ENCODE measurements around the gene FCGR3B. TPM values are rescaled to one million over a fixed set of nuclear protein-coding genes. Genes with fewer than 3 reads are reported as not detected.
"Not testable (repeated sequence)": the region's sequence is repeated elsewhere in the genome, so short reads cannot be mapped to it uniquely, and the experiment has no call there.

The FCGR3B gene
- total RNA-seq: 14.3 TPM

DNA sequence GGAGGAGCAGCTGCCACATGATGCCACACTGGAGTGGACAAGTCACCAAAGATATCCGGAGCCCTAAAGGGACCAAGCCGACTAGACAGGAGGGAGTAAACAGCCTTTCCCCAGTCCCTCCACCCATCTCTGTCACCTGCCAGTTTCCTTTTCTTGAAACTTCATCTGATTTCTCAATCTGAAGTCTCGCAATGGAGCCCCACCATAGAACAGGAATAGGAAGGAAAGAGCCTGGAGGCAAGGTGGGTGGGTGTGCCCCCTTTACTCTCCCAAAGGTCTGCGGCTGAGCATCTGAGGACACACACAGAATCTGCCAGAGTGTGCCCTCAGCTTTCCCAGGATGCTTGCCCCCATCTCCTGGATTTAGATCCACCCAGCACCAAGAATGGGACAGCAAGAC, at the start of gene FCGR3B:
Gene FCGR3B, minus strand, starts transcription at position 101 of the 400 bp plus-strand sequence. Its CDS starts 82 bp downstream, at position 19.
- no peak for DNase-seq

DNA sequence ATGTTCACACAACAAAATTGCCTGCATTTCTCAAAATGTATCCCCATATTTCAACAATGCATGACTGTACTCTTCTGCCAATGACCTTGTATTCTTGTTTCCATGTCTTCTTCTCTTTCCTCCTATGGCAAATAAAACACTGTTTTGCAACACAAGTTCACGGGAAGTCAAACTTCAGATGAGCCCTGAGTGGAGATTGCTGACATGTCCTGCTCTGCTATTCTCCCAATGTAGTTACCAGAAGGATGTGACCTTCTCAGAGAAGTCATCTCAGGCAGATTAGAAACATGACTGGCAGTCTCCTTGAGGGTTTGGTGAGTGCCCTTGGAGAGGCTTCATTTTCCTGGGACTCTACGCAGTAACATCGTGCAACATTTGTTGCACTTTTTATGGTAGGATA, 47.5 kb upstream of the FCGR3B start:
- DNase-seq: no peak

DNA sequence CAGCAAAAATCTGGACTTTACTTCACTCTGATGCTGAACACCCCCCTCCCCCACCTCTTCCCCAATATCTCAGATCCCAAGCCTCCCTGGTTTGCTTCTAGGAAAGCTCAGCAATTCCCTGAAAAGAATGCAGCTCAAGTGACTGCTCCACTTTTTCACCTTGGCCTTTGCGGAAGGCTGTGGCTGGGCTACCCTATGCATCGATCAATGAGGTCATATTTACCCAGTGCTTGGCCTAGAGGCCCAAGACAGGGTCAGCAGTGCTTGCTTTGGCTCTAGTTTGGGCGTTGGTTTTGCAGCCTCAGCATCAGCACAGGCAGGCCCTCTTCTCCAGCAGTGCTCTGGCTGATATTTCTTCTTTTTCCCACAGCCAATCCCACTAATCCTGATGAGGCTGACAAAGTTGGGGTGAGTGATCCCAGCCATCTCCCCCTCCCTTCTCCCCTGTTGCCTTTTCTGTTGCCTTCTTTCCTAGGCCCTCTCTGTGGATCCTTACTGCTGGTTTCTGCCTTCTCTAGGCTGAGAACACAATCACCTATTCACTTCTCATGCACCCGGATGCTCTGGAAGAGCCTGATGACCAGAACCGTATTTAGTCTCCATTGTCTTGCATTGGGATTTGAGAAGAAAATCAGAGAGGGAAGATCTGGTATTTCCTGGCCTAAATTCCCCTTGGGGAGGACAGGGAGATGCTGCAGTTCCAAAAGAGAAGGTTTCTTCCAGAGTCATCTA, 46.1 kb upstream of the FCGR3B start:
- DNase-seq: no peak

DNA sequence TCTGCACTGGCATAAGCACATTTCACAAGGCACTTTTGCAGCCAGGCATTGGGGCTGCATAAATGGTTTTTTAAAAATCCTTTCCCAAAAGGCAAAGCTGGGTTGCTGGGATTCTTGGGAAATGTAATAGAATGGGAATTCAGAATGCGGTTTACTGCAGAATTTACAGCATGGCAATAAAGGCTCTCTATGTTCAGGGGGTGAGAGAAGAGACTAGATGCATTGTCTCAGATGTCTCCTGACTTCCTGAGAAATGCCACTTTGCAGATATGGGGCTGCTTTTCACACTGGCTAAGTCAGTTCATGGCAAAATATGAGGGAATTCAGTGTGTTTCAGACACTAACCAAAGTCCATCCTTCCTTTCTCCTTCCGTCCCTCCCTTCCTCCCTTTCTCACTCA, 45.5 kb upstream of the FCGR3B start:
- DNase-seq: no peak

DNA sequence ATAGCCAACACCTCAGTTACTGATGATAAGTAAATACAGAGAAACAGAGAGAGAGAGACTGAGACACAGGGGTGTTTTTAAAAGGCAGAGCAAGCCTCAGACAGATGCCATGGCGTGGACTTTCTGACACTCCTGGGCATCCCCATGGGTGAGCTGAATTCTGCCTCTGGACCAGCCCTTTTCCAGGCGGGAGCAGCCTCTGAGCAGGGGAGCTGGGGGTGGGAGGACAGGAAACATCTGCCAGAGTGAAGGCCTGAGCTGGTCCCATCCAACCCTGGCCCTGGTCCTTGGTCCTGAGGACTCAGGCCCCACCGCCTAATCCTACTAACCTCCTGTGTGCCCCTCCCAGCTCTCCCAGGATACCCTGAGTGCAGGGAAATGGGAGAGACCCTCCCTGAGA, 43.9 kb upstream of the FCGR3B start:
- not testable (repeated sequence) for DNase-seq

DNA sequence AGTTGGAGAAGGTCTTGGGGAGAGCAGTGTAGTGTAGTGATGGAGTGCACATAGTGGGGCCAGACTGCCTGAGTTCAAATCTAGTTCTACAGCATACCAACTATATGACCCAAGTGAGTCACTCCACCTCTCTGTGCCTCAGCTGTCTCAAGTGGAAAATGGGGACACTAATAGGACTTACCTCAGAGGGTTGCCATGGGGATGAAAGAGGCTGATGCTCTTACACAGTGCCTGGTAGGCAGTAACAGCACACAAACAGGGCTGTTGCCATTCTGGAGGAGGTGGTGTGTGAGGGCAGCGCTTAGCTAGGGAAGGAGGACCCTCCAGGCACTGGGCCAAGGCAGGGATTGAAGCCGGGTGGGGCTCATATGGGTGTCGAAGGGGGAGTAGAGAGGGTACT, 43.5 kb upstream of the FCGR3B start:
- not testable (repeated sequence) for DNase-seq

DNA sequence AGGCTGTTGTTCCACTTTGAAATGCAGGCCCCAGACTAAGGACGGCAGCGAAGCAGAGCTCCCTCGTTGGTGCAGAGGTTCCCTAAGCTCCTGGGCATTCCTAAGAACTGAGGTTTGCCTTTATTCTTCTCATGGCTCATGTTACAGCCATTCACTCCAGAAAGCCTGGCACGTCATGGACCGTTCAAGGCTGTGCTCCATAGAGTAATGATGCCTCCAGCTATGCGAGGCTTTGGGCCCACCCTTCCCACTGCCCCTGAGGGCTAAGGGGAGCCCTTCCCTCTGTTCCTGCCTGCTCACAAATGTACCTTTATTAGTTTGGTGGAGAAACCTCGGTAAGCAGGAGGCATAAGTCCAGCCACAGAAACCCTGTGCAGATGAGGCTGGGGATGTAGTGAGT, 42.5 kb upstream of the FCGR3B start:
- not testable (repeated sequence) for DNase-seq

DNA sequence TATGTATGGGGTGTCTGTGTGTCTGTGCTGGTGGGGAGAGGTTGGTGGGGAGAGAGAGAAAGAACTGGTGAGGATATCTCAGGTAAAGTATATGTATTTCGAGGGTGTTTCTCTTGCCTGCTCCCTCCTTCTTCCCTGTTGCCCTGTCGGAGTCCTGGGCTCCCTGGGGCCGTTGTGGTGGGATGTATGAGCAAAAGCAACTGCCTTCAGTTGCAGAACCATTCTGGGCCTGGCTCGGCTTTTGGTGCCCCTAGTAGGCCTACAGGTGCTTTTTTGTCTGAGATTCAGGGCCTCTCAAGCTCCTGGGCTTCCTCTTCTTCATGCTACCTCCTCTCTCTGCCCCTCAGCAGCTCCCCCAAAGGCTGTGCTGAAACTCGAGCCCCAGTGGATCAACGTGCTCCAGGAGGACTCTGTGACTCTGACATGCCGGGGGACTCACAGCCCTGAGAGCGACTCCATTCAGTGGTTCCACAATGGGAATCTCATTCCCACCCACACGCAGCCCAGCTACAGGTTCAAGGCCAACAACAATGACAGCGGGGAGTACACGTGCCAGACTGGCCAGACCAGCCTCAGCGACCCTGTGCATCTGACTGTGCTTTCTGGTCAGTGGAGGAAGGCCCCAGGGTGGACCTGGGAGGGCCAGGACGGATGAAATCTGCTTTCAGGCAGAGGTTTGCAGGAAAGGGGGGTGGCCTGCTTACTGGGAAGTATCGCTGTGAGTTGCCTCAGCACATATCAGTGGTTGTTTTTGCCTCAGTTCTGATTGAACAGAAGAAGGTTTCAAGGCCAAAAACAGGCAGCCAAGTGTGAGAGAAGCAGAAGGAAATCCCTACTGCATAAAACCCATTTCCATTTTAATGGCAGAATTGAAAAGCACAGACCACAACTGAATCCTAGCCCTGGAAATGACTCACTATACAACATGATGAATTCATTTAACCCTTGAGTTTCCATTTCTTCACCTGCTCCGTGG, 40.4 kb upstream of the FCGR3B start:
- not testable (repeated sequence) for DNase-seq

DNA sequence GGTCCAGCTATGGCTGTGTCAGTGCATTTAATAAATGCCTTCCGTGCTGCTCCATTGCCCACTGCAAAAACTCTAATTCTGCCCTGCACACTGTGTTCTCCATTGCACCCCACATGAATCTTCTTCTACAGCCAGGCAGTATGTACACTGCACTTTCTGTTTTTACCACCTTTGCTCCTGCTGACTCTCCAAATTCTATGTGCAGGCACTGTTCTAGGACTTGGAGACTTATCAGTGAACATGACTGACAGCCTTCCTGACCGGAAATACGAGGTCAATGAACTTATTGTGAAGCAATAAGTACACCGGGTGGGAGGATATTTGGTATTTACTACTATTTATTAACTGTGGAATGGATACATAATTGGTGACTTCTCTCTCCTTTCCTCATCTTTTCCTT, 33.7 kb upstream of the FCGR3B start:
- DNase-seq: not testable (repeated sequence)

DNA sequence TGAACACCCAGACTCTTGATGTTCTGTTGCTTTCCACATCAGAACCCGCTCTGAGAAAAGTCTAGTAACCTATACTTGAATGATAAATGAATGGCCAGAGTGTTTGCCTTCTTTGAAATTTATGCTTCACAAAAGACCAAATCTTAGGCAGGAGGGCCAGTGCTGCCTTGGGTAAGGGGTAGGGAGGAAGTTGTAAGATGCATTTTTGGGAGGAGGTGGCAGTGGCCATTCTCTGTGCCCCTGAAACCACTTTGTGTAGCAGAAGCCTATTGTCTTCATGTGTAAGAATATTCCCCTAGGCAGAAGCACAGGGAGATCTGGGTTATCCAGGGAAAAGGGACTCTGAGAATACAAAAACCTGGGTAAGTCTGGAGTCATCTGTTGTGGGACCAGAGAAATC, 32.6 kb upstream of the FCGR3B start:
- DNase-seq: not testable (repeated sequence)

DNA sequence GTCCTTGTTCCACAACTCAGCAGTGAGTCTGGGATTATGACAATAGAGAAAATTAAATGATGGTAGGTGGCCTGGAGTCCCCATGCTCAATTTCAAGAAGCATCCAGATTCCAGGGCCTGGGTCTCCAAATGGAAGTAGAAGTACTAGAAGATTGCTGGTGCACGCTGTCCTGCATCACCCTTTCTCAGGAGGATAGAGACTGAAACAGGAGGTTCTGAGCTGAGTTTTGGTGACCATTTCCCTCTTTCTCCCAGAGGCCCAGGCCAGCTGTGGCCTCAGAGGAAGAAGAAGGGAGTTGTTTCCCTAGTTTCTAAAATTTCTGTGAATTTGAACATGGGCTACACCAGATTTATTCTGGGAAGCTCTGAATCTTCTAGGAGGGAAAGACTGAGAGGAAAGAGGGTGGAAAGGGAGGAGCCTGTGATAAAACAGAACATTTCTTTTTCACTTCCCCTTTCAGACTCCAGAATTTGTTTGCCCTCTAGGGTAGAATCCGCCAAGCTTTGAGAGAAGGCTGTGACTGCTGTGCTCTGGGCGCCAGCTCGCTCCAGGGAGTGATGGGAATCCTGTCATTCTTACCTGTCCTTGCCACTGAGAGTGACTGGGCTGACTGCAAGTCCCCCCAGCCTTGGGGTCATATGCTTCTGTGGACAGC, 31.8 kb upstream of the FCGR3B start, which contains the start of gene FCGR2B:
Gene FCGR2B, plus strand, starts transcription at position 460 of the 656 bp plus-strand sequence. Its CDS starts 99 bp downstream, at position 559.
- not testable (repeated sequence) for DNase-seq

DNA sequence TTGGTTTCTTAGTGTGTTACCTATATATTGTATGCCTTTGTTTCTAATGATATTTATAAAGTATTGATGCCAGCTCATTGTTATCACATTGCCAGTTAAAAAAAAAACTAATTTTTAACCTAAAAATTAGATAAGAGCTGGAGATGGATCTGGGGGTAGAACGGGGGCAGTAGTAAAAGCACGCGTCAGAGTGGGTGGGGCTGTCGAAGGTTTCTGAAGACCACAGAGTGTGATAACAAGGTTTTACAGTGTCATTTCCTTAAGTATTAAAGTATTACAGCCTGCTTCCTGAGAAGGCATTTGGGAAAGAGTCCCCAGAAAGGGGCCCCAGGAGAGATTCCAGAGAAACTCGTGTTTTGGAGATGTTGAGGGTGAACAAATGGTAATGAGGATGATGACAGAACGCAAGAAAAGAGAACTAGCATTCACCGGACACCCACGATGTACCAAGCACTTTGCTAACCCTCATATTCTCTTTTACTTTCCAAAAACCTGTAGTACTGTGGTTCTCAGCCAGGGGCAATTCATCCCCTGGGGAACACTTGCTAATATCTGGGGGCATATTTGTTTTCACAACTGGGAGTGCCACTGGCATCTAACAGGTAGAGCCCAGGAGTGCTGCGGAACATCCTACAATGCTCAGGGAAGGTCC, 30.8 kb upstream of the FCGR3B start:
- DNase-seq: not testable (repeated sequence)

DNA sequence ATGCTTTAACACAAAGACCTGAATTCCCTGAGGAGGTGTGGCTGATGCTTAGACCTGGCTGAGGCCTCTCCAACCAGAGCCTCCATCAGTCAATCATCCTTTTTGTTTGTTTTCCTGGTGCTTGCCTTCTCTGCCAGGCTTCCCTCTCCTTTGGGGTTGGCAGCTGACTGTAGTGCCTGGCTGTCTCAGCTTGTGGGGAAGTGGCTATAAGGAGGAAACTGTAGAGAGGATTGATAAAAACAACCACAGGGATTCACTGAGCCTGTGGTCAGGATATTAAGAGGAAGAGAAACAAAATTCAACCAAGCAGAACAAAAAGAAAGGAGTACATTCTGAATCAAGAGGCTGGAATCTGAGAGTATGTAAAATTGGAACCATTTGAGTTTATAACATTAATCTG, 27.5 kb upstream of the FCGR3B start:
- DNase-seq: not testable (repeated sequence)

DNA sequence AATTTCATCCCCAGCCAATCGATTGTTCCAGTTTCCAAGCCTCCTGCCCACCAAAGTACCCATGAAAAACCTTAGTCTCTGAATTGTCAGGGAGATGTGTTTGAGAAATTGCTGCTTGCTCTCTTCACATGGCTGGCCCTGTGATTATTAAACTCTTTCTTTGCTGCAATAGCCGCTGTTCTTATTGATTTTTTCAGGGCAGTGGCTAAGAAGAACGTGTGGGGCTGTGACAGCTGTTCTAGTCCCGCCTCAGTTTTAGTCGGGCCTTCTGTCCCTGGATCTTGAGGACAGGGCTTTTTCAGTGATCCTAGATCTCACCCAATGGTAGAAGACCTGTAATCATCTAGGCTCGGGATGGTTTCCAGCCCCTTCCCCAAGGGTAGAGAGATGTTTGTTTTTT, 23.0 kb upstream of the FCGR3B start:
- DNase-seq: not testable (repeated sequence)

DNA sequence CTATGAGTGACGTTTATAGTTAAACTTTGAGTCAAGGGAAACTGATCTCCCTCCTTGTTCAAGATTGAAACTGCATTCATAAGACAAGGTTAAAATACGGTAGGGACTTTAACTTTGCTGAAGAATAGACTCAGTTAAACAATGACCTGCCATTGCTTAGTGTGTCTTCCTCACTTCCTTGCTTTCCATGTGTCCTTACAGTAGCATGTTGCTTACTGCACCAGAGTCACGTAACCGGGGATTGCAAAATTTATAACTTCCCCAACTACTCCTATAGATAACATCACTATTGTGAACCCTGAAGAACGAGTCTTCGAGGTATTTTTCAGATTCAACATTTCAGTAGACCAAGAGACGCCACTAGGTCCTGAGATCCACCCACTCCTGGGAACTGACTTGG, 22.6 kb upstream of the FCGR3B start:
- DNase-seq: not testable (repeated sequence)

DNA sequence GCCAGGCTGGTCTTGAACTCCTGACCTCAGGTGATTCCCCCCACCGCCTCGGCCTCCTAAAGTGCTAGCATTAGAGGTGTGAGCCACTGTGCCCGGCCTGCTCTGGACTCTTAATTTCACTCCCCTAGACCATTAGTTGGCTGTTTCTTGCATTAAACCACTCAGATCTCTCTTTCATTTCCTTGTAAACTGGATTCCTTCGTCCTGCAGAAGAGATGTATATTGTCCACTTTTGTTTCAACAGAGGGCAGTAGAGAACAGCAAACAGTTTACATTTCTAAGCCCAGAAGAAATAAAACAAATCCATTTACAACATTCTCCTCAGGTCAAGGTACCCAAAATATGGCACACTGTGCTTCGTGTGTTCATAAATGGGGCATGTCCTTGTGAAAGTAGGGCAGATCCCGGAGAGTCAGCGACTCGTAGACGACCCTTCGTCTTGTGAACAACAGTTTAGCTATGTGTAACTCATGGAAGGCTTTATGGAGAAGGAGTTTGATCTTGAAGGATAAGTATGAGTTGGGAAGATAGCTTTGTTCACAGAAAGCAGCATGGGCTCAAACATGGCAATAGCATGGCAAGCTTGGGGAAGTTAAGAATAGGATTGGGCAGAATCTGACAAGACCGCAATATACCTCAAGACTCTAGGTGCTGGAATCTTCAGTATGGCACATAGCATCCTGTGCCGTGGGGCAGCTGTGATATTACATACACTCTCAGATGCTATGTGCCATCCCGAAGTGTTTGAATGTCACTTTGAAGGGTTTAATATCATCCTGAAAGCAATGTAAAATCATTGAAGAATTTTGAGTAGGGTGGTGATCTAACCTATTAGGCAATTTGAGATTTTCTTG, 16.8 kb upstream of the FCGR3B start:
- DNase-seq: not testable (repeated sequence)

DNA sequence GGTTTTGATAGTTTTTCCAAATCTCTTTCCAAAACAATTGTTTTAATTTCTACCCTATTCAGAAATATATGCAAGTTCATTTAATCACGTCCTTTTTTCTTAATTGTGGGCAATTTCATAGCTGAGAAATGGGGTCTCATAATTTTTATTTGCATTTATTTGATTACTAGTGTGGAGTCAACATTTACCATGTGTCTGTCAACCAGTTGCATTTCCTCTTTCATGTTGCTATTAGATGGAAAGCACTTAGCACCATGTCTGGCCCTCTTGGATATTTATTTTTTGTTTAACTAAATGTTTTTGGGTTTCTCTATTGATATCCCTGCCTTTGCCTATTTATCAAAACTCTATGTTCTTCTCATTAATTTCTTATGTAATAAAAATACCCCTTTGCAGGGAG, 13.9 kb upstream of the FCGR3B start:
- not testable (repeated sequence) for DNase-seq

DNA sequence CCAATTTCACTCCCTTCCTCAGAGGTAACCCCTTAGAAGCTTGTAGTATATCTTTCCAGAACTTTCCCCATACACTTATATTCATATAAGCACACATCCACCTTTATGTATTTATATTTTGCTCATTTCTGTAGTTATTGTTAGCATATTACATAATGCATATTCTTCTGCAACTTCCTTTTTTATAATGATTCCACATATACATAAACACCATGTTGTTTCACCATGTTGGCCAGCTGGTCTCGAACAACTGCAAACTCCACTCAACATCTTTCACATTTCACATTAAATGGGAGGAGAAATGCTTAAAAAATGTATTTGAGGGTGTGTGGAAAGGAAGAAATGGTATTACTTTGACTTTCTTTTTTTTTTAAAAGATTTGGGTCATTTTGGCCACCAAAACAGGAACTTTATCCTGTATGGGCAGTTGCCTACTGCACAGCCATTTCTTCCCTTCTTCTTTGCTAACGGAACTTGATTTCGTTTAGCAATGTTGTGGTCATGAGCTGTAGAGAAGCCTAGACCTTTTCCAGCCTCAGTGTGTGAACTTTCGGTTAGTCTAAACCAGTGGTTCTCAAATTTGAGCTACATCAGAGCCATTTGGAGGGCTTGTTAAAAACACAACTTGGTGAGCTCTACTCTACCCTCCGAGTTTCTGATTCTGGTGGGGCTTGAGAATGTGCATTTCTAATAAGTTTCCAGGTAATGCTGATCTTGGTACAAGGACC, 12.7 kb upstream of the FCGR3B start:
- not testable (repeated sequence) for DNase-seq

DNA sequence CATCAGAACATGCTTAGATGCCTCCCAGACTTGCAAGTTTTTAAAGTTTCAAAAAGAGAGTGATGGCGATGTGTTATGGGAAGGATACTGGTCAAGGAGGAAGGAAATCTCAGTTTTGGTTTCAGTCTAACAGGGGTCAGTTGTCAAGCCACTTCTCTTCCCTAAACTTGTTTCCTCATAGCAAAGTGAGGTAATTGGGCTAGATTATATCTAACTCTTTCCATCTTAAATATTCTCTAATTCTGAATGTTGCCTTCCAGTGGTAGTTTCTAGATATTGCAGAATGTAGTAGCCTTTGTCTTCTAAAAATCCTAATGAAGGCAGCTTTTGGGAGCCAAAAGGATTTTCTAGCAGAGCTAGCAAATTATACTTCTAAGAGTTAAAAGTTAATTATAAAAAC, 11.7 kb upstream of the FCGR3B start:
- not testable (repeated sequence) for DNase-seq

DNA sequence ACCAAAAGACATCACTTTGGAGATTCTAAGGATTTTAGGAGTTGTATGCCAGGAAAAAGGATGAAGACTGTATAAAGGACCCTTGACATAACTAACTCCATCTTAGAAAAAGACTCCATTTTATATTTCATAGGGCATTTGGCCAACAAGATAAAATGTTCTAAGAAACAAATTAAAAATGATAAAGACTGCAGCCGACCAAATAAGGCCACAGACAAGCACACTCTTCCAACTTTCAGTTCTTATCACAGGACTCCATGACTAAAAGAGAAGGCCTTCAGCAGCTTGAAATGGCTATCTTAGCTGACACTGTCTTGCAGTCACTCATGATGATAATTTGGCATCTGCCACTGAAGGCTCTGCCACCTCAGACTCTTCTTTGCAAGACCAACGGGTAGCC, 8.2 kb upstream of the FCGR3B start:
- DNase-seq: not testable (repeated sequence)

Measured in skin of body (tissue), 2 donors.